ENCODE results near the gene SSH2. TPM values are rescaled to one million over a fixed set of nuclear protein-coding genes. Genes with fewer than 3 reads are reported as not detected.
A peak's percentile ranks its signal among the peaks of the same experiment; 100 is the strongest.

Gene SSH2
- total and polyA plus RNA-seq, 7 experiments from 2014 or later, result 33.9 to 109 (median 76.2) TPM

DNA sequence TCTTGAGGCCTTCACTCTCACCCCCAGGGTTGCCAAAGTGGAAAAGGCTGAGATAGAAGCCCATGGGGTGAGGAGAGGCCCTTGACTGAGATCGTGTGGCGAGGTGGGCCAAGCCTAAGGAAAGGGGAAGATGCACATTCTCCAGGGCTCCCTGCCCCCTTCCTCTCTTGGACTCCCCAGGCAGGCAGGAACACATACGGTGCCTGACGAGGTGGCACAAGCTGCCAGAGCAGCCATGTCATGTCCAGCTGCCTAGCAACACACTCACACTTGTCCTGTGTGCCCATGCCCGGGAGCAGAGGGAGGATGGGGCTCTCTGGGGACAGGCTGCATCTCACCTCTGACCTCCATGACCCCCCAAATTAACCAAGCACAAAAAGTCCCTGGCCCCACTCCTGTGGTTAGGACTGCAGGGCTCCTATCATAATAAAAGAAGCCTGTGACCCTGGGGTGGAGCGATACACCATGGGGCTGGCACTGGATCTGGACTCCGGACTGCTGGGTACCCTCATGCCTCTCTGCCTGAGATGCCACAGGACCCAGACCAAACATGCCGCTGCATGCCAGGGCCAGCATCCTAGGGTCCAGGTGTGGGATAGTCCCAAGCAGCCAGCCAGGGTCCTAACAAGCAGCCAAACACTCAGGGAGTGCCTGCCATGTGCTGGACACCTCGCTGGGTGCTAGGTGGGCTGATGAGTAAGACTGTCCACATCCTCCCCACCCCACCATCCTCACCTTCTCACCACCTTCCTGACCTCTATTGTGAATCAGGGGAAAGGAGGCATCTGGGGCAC lies 343.2 kb downstream of the SSH2 start:
- Mint-ChIP-seq H3K4me1 (peaks cover 45 to 70% (median 65%) of the 10 kb centered on the region in 7 donors), H3K27me3 (no peaks in the 10 kb centered on the region), H3K4me3 (peak overlapping the region in 9 of 10 donors; percentile 45 to 96 (median 94)), H3K9me3 (no peaks in the 10 kb centered on the region), H3K36me3 (peaks cover 0 to 12% (median 0%) of the 10 kb centered on the region in 5 donors), H3K27ac (peak overlapping the region; percentile 31 to 93 (median 79))
- ChIA-PET CTCF (interaction anchor here (0.6 to 2.0 kb wide), 4 partner anchors 26 to 540 kb away, joined by 4 to 21 read pairs (median 9); no protein-coding TSS in a partner anchor), POLR2A (interaction anchor here (0.9 to 5.9 kb wide), 6 partner anchors 12 to 344 kb away, joined by 3 to 59 read pairs (median 6); partner anchors contain the start of gene TP53I13)
- DNase-seq (no peak), ATAC-seq (no peak)
- intact Hi-C loops (cut with micrococcal nuclease), result no loop called here
- Histone ChIP-seq H3K9me3 (ENCODE audit: control insufficient read depth in 2 of 3, low read length in 3 of 3) (no peaks in the 10 kb centered on the region), H3K4me3 (ENCODE audit: low read length) (no peak overlapping the region), H3K27ac (ENCODE audit: low read depth, low read length) (peak overlapping the region; percentile 72), H3K27me3 (ENCODE audit: control insufficient read depth in 2 of 2, insufficient read depth in 2 of 2, low read length in 2 of 2) (no peaks in the 10 kb centered on the region), H3K36me3 (ENCODE audit: control insufficient read depth in 2 of 3, insufficient read depth in 3 of 3, low read length in 3 of 3) (peaks cover 0 to 15% (median 6%) of the 10 kb centered on the region in 3 experiments), H3K4me1 (ENCODE audit: control insufficient read depth in 2 of 2, insufficient read depth in 2 of 2, low read length in 2 of 2) (peaks cover 45 to 60% of the 10 kb centered on the region in 2 donors)

- H3K9me3 ChIP-seq (ENCODE audit: control insufficient read depth in 2 of 3, low read length in 3 of 3), result no peaks in the 10 kb centered on the region
- POLR2A ChIA-PET, result interaction anchor here (1.1 to 5.9 kb wide), 5 partner anchors 9 to 346 kb away, joined by 4 to 59 read pairs (median 6); partner anchors contain the start of gene TP53I13
- ATAC-seq (no peak), DNase-seq (peak in 1 of 9 donors; percentile 18)
- Mint-ChIP-seq H3K9me3 (no peaks in the 10 kb centered on the region), H3K4me3 (peak overlapping the region; percentile 25 to 94 (median 65)), H3K36me3 (peaks cover 0 to 18% (median 4%) of the 10 kb centered on the region in 5 donors), H3K4me1 (peaks cover 43 to 58% (median 54%) of the 10 kb centered on the region in 7 donors), H3K27ac (peak overlapping the region; percentile 40 to 86 (median 67)), H3K27me3 (no peaks in the 10 kb centered on the region)
- peak overlapping the region; percentile 23 for H3K4me3 ChIP-seq (ENCODE audit: low read length)
- H3K27me3 ChIP-seq (ENCODE audit: control insufficient read depth in 2 of 2, insufficient read depth in 2 of 2, low read length in 2 of 2), result no peaks in the 10 kb centered on the region
- CTCF ChIA-PET, result interaction anchor here (0.7 to 2.0 kb wide), 6 partner anchors 11 to 194 kb away, joined by 3 to 21 read pairs (median 4); no protein-coding TSS in a partner anchor
- H3K36me3 ChIP-seq (ENCODE audit: control insufficient read depth in 2 of 3, insufficient read depth in 3 of 3, low read length in 3 of 3), result peaks cover 0 to 25% (median 8%) of the 10 kb centered on the region in 3 experiments
- peak overlapping the region; percentile 30 for H3K27ac ChIP-seq (ENCODE audit: low read depth, low read length)
- H3K4me1 ChIP-seq (ENCODE audit: control insufficient read depth in 2 of 2, insufficient read depth in 2 of 2, low read length in 2 of 2), result peaks cover 29 to 49% of the 10 kb centered on the region in 2 donors
- intact Hi-C loops (cut with micrococcal nuclease), result no loop called here
These were observed 344.8 kb downstream of the SSH2 start for GRCh38 chr17:29585080-29585751.

DNA sequence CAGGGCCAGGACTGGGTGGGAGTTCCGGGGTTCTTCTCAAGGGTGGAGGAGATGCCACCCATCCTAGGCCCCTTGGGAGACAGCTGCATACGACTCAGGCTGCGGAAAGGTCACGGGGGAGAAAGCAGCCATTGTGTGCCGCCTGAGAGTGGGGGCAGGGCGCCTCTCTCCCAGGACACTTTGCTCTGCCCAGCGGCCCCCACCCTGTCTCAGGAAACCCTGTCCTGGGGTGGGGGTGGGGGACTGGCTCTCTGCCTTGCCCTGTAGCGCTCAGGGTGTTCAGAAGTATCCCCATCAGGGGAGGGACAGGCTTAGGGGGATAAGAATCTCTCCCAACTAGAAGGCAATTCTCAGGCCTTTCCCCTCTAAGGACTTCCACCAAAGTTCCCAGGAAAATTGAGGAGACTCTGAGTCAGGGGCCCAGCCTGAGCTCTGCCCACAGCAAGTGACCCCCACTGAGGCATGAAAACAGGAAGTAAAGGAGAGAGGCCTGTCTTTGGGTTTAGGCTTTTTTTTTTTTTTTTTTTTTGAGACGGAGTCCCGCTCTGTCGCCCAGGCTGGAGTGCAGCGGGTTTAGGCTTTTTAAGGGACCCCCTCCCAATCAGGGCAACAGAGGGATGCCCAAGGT lies 345.5 kb downstream of the SSH2 start:
- no peak for DNase-seq

GRCh38 chr17:29583324-29584248 lies 346.4 kb downstream of the SSH2 start:
- CTCF ChIA-PET, result interaction anchor here (1.1 to 1.6 kb wide), 3 partner anchors 8 to 33 kb away, joined by 3 to 8 read pairs (median 4); no protein-coding TSS in a partner anchor
- intact Hi-C loops (cut with micrococcal nuclease), result no loop called here
- no peak overlapping the region for H3K27ac ChIP-seq (ENCODE audit: low read depth, low read length)

More for the DNA sequence above, 345.5 kb downstream of the SSH2 start:
- POLR2A ChIA-PET, result interaction anchor here (1.1 to 5.9 kb wide), 2 partner anchors 10 to 31 kb away, joined by 4 to 59 read pairs; no protein-coding TSS in a partner anchor
- Histone ChIP-seq H3K4me1 (ENCODE audit: control insufficient read depth in 2 of 2, insufficient read depth in 2 of 2, low read length in 2 of 2) (peaks cover 24 to 44% of the 10 kb centered on the region in 2 donors), H3K27me3 (ENCODE audit: control insufficient read depth in 2 of 2, insufficient read depth in 2 of 2, low read length in 2 of 2) (no peaks in the 10 kb centered on the region), H3K4me3 (ENCODE audit: low read length) (no peak overlapping the region), H3K9me3 (ENCODE audit: control insufficient read depth in 2 of 3, low read length in 3 of 3) (no peaks in the 10 kb centered on the region), H3K27ac (ENCODE audit: low read depth, low read length) (peak overlapping the region; percentile 30), H3K36me3 (ENCODE audit: control insufficient read depth in 2 of 3, insufficient read depth in 3 of 3, low read length in 3 of 3) (peaks cover 0 to 26% (median 8%) of the 10 kb centered on the region in 3 experiments)
- intact Hi-C loops (cut with micrococcal nuclease), result no loop called here
- H3K4me1 Mint-ChIP-seq, result peaks cover 43 to 55% (median 53%) of the 10 kb centered on the region in 7 donors
- CTCF ChIA-PET, result interaction anchor here (1.0 to 1.6 kb wide), 2 partner anchors 30 to 194 kb away, joined by 6 to 8 read pairs; no protein-coding TSS in a partner anchor
- ATAC-seq, result no peak
- H3K9me3 Mint-ChIP-seq, result no peaks in the 10 kb centered on the region
- peak overlapping the region; percentile 16 to 94 (median 57) for H3K4me3 Mint-ChIP-seq
- peaks cover 0 to 22% (median 8%) of the 10 kb centered on the region in 5 donors for H3K36me3 Mint-ChIP-seq
- peak overlapping the region in 8 of 9 donors; percentile 62 to 86 (median 78) for H3K27ac Mint-ChIP-seq
- H3K27me3 Mint-ChIP-seq, result no peaks in the 10 kb centered on the region

DNA sequence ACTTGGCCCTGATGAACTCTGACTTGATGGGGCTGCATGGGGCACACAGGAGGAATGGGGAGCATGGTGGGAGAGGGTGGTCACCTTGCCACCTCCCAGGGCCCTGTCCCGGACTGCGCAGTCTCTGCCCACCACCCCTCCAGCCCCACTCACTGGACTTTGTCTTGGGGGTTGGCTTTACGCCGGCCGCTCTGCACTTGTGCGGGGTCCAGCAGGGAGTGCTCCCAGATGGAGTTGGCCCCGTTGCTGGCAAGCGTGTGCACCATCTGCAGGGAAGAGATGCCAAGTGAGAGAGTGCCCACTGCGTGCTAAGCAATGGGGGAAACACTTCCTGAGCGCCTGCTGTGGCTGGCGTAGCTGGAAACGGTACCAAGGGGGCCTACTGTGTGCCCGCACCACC lies 347.3 kb downstream of the SSH2 start:
- POLR2A ChIA-PET, result interaction anchor here (3.8 kb wide), 1 partner anchor 35 kb away, joined by 22 read pairs; no protein-coding TSS in a partner anchor
- CTCF ChIA-PET, result interaction anchor here (1.1 to 1.6 kb wide), 3 partner anchors 9 to 34 kb away, joined by 3 to 8 read pairs (median 4); no protein-coding TSS in a partner anchor
- Histone ChIP-seq H3K27ac (ENCODE audit: low read depth, low read length) (no peak overlapping the region), H3K4me3 (ENCODE audit: low read length) (no peak overlapping the region), H3K36me3 (ENCODE audit: control insufficient read depth in 2 of 3, insufficient read depth in 3 of 3, low read length in 3 of 3) (peaks cover 0 to 42% (median 8%) of the 10 kb centered on the region in 3 experiments), H3K4me1 (ENCODE audit: control insufficient read depth in 2 of 2, insufficient read depth in 2 of 2, low read length in 2 of 2) (peaks cover 16 to 37% of the 10 kb centered on the region in 2 donors), H3K27me3 (ENCODE audit: control insufficient read depth in 2 of 2, insufficient read depth in 2 of 2, low read length in 2 of 2) (no peaks in the 10 kb centered on the region), H3K9me3 (ENCODE audit: control insufficient read depth in 2 of 3, low read length in 3 of 3) (no peaks in the 10 kb centered on the region)
- no peak overlapping the region for H3K4me3 Mint-ChIP-seq
- no peaks in the 10 kb centered on the region for H3K27me3 Mint-ChIP-seq
- DNase-seq, result no peak
- H3K4me1 Mint-ChIP-seq, result peaks cover 36 to 49% (median 47%) of the 10 kb centered on the region in 7 donors
- intact Hi-C loops (cut with micrococcal nuclease), result no loop called here
- ATAC-seq, result no peak
- peak overlapping the region in 1 of 9 donors; percentile 62 for H3K27ac Mint-ChIP-seq
- H3K9me3 Mint-ChIP-seq, result no peaks in the 10 kb centered on the region
- peaks cover 0 to 22% (median 8%) of the 10 kb centered on the region in 5 donors for H3K36me3 Mint-ChIP-seq

More at GRCh38 chr17:29583324-29584248, 346.4 kb downstream of the SSH2 start:
- DNase-seq (no peak), ATAC-seq (no peak)
- Histone ChIP-seq H3K4me1 (ENCODE audit: control insufficient read depth in 2 of 2, insufficient read depth in 2 of 2, low read length in 2 of 2) (peaks cover 24 to 44% of the 10 kb centered on the region in 2 donors), H3K36me3 (ENCODE audit: control insufficient read depth in 2 of 3, insufficient read depth in 3 of 3, low read length in 3 of 3) (peaks cover 0 to 34% (median 8%) of the 10 kb centered on the region in 3 experiments), H3K27me3 (ENCODE audit: control insufficient read depth in 2 of 2, insufficient read depth in 2 of 2, low read length in 2 of 2) (no peaks in the 10 kb centered on the region), H3K4me3 (ENCODE audit: low read length) (no peak overlapping the region), H3K9me3 (ENCODE audit: control insufficient read depth in 2 of 3, low read length in 3 of 3) (no peaks in the 10 kb centered on the region)
- Mint-ChIP-seq H3K36me3 (peaks cover 0 to 22% (median 8%) of the 10 kb centered on the region in 5 donors), H3K27ac (peak overlapping the region in 8 of 9 donors; percentile 41 to 84 (median 69)), H3K4me1 (peaks cover 43 to 55% (median 53%) of the 10 kb centered on the region in 7 donors), H3K9me3 (no peaks in the 10 kb centered on the region), H3K27me3 (no peaks in the 10 kb centered on the region), H3K4me3 (peak overlapping the region in 5 of 10 donors; percentile 38 to 94 (median 56))
- POLR2A ChIA-PET, result interaction anchor here (5.9 kb wide), 1 partner anchor 32 kb away, joined by 59 read pairs; no protein-coding TSS in a partner anchor
